CD4-positive, alpha-beta T cell (primary cell): ENCODE data around the gene PIM2. TPM values are rescaled to one million over a fixed set of nuclear protein-coding genes. Genes with fewer than 3 reads are reported as not detected.

Source experiments
- ATAC-seq: fragments of 200-7000 bp; cut with Tn5 transposase; one replicate; pipeline ENCODE4 v1.10.0; 2022; ENCODE audit warnings: mild to moderate bottlenecking; ENCODE audit not compliant: poor library complexity
- CTCF ChIA-PET: fragments of 350-600 bp; sonication (Branson Sonifier 250); formaldehyde crosslinking; loops from one replicate; lab custom pipeline; 2021; ENCODE audit warnings: antibody characterized with exemption, inconsistent platforms; lab: Charles Lee
- POLR2A ChIA-PET: fragments of 350-600 bp; sonication (Branson Sonifier 250); formaldehyde crosslinking; loops from one replicate; lab custom pipeline; 2021; ENCODE audit warnings: antibody characterized with exemption, inconsistent platforms; lab: Charles Lee
- DNase-seq, 14 experiments: peaks; one replicate each; pipeline ENCODE4 v3.0.0-alpha.2; 2013 to 2020; ENCODE audit warnings: mixed read lengths in 2 of 14
- H3K27ac ChIP-seq, 2 donors: one replicate each; pipeline versions ENCODE4 v1.5.1 to v1.7.0; 2013; ENCODE audit warnings: low read length in 2 of 2, low read depth in 1 of 2, mild to moderate bottlenecking in 1 of 2
- H3K27me3 ChIP-seq, 2 experiments: 1 replicate in 1 of 2; 2 replicates in 1 of 2; pipeline versions ENCODE4 v1.6.1 to v1.7.0; 2013; ENCODE audit warnings: low read length in 2 of 2, control low read depth in 1 of 2, mild to moderate bottlenecking in 1 of 2, moderate library complexity in 1 of 2; ENCODE audit not compliant: insufficient read depth in 2 of 2, control insufficient read depth in 1 of 2
- H3K36me3 ChIP-seq: one replicate; pipeline ENCODE4 v1.6.1; 2013; ENCODE audit warnings: low read length, control low read depth; ENCODE audit not compliant: insufficient read depth
- H3K4me1 ChIP-seq: one replicate; pipeline ENCODE4 v1.6.1; 2013; ENCODE audit warnings: low read length, control low read depth; ENCODE audit not compliant: insufficient read depth
- H3K4me3 ChIP-seq: one replicate; pipeline ENCODE4 v1.5.1; 2013; ENCODE audit warnings: mild to moderate bottlenecking, low read length, moderate library complexity
- H3K9me3 ChIP-seq, 2 experiments: 1 replicate in 1 of 2; 2 replicates in 1 of 2; pipeline versions ENCODE4 v1.6.1 to v1.7.0; 2013; ENCODE audit warnings: low read length in 2 of 2, mild to moderate bottlenecking in 2 of 2, control low read depth in 1 of 2, moderate library complexity in 1 of 2; ENCODE audit not compliant: control insufficient read depth in 1 of 2, insufficient read depth in 1 of 2
- H3K27ac Mint-ChIP-seq: one replicate; pipeline ENCODE4 v1.8.0; 2020; ENCODE audit warnings: mixed read lengths
- H3K27me3 Mint-ChIP-seq: one replicate; pipeline ENCODE4 v1.8.0; 2021; ENCODE audit warnings: mixed read lengths
- H3K36me3 Mint-ChIP-seq: one replicate; pipeline ENCODE4 v1.8.0; 2021; ENCODE audit warnings: low read depth, mixed read lengths
- H3K4me1 Mint-ChIP-seq: one replicate; pipeline ENCODE4 v1.8.0; 2021; ENCODE audit warnings: low read depth, mixed read lengths
- H3K4me3 Mint-ChIP-seq: one replicate; pipeline ENCODE4 v1.8.0; 2020; ENCODE audit warnings: mild to moderate bottlenecking, mixed read lengths
- H3K9me3 Mint-ChIP-seq: one replicate; pipeline ENCODE4 v1.8.0; 2020; ENCODE audit warnings: mixed read lengths
- intact Hi-C, 2 experiments: fragments of 100-400 bp; cut with DNase I in 1 of 2; cut with micrococcal nuclease in 1 of 2; formaldehyde crosslinking; loops; one replicate each; pipeline versions ENCODE4 v1.15.1 to v1.9.0; 2023 to 2025; cut with DNase I, micrococcal nuclease
- total RNA-seq, 174 experiments: library from RNA in 2 of 174; stranded (reverse) in 2 of 174; gene quantifications; one replicate each; pipeline ENCODE4 v1.2.3 and lab custom pipeline; 2021 to 2026
- TF ChIP-seq, protein P1 (sequence below): fragments of 200-600 bp; IDR thresholded peaks from one replicate; pipeline ENCODE4 v1.8.0; 2022; ENCODE audit warnings: antibody characterized with exemption, mild to moderate bottlenecking

Gene PIM2
- total RNA-seq, 2 experiments from 2014 or later, result 212 to 225 TPM

DNA sequence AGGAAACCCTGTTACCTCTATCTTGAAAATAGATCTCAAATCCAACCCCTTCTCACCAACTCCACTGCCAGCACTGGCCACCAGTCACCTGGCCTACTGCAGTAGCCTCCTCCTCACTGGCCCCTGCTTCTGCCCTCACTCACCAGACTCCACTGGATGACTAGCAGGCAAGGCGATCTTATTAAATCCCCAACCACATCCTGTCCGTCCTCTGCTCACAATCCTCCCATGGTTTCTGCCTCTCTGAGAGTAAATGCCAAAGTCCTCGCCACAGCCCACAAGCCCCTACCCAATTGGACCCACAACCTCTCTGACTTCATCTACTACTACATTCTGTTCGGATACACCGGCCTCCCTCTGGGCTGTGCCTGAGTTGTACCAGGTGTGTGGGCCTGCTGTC is 5.4 kb upstream of the PIM2 start:
- ATAC-seq (no peak), DNase-seq (no peak)
- peaks cover 39% of the 10 kb centered on the region for H3K4me1 Mint-ChIP-seq
- no peaks in the 10 kb centered on the region for H3K9me3 Mint-ChIP-seq
- H3K4me3 ChIP-seq, result no peak overlapping the region
- H3K27me3 Mint-ChIP-seq, result no peaks in the 10 kb centered on the region
- H3K36me3 ChIP-seq, result peaks cover 54% of the 10 kb centered on the region
- intact Hi-C loops, result no loop called here
- H3K36me3 Mint-ChIP-seq, result peaks cover 61% of the 10 kb centered on the region
- H3K9me3 ChIP-seq, result no peaks in the 10 kb centered on the region
- CTCF ChIA-PET, result no interaction called here
- TF ChIP-seq, protein P1, sequence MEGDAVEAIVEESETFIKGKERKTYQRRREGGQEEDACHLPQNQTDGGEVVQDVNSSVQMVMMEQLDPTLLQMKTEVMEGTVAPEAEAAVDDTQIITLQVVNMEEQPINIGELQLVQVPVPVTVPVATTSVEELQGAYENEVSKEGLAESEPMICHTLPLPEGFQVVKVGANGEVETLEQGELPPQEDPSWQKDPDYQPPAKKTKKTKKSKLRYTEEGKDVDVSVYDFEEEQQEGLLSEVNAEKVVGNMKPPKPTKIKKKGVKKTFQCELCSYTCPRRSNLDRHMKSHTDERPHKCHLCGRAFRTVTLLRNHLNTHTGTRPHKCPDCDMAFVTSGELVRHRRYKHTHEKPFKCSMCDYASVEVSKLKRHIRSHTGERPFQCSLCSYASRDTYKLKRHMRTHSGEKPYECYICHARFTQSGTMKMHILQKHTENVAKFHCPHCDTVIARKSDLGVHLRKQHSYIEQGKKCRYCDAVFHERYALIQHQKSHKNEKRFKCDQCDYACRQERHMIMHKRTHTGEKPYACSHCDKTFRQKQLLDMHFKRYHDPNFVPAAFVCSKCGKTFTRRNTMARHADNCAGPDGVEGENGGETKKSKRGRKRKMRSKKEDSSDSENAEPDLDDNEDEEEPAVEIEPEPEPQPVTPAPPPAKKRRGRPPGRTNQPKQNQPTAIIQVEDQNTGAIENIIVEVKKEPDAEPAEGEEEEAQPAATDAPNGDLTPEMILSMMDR, result no peak
- peak overlapping the region; percentile 85 for H3K27ac Mint-ChIP-seq
- POLR2A ChIA-PET, result interaction anchor here (1.8 to 11.7 kb wide), 2 partner anchors 12 to 16 kb away, joined by 5 to 335 read pairs; partner anchors contain the start of gene SLC35A2
- H3K4me3 Mint-ChIP-seq, result peak overlapping the region; percentile 58
- peaks cover 64% of the 10 kb centered on the region for H3K4me1 ChIP-seq
- no peak overlapping the region for H3K27ac ChIP-seq
- H3K27me3 ChIP-seq, result no peaks in the 10 kb centered on the region

DNA sequence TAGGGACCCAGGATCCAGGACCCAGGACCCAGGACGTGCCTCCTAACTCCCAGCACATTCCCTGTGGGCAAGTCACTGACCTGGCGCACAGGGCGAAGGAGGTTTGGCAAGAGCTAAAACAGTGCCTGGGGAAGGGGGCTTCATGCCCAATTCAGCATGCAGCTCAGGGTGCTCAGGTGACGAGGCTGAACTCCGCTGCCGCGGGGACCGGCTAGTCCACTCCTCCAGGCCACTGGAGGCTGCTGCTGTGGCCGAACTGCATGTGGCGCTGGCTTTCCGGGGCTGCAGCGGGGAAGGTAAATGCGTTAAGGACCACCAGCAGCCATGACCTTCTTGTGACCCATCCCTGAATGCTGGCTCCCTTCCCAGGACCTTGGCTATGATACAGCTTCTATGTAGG is 4.9 kb upstream of the PIM2 start:
- peak overlapping the region; percentile 58 for H3K4me3 Mint-ChIP-seq
- H3K27me3 ChIP-seq, result no peaks in the 10 kb centered on the region
- intact Hi-C loops, result no loop called here
- H3K36me3 Mint-ChIP-seq, result peaks cover 66% of the 10 kb centered on the region
- H3K9me3 ChIP-seq, result no peaks in the 10 kb centered on the region
- peak overlapping the region; percentile 85 for H3K27ac Mint-ChIP-seq
- no peak overlapping the region for H3K4me3 ChIP-seq
- peak in 1 of 14 experiments; percentile 10 for DNase-seq
- H3K4me1 ChIP-seq, result peaks cover 64% of the 10 kb centered on the region
- H3K9me3 Mint-ChIP-seq, result no peaks in the 10 kb centered on the region
- ATAC-seq, result no peak
- POLR2A ChIA-PET, result interaction anchor here (1.8 to 11.7 kb wide), 2 partner anchors 12 to 16 kb away, joined by 5 to 335 read pairs; partner anchors contain the start of gene SLC35A2
- CTCF ChIA-PET, result no interaction called here
- H3K27me3 Mint-ChIP-seq, result no peaks in the 10 kb centered on the region
- H3K27ac ChIP-seq, result no peak overlapping the region
- TF ChIP-seq, protein P1, result no peak
- H3K4me1 Mint-ChIP-seq, result peaks cover 39% of the 10 kb centered on the region
- H3K36me3 ChIP-seq, result peaks cover 54% of the 10 kb centered on the region

DNA sequence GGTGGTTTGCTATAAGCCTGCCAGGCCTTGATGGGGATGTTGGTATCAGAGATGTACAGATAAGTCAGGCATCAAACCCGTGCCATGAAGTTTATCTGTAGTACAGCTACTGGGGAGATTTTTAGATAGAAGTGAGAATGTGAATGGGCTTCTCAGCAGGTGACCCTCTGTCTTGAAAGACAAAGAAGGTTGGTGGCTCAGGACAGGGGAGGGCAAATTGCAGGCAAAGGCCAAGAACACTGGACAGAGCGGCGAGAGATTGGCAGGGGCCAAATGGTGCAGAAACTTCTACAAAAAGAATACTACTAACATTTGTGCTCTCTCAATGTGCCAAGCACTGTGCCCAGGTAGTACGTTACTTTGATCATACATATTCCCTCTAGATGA is 1.9 kb upstream of the PIM2 start:
- no peak for ATAC-seq
- ChIA-PET POLR2A (interaction anchor here (1.7 to 11.7 kb wide), 5 partner anchors 9 to 37 kb away, joined by 4 to 335 read pairs (median 9); partner anchors contain the start of genes OTUD5, PQBP1, SLC35A2 and TIMM17B), CTCF (interaction anchor here (0.7 to 2.6 kb wide), 2 partner anchors 17 to 25 kb away, joined by 3 to 10 read pairs; no protein-coding TSS in a partner anchor)
- H3K27me3 ChIP-seq, result no peaks in the 10 kb centered on the region
- Mint-ChIP-seq H3K4me3 (peak overlapping the region; percentile 98), H3K9me3 (no peaks in the 10 kb centered on the region), H3K27ac (peak overlapping the region; percentile 95), H3K27me3 (no peaks in the 10 kb centered on the region), H3K36me3 (peaks cover 75% of the 10 kb centered on the region), H3K4me1 (peaks cover 44% of the 10 kb centered on the region)
- H3K36me3 ChIP-seq, result peaks cover 52% of the 10 kb centered on the region
- DNase-seq, result no peak
- peak overlapping the region; percentile 29 to 94 for H3K27ac ChIP-seq
- TF ChIP-seq, protein P1, result no peak
- H3K4me1 ChIP-seq, result peaks cover 66% of the 10 kb centered on the region
- no peaks in the 10 kb centered on the region for H3K9me3 ChIP-seq
- intact Hi-C loops, result loop anchor here in 1 of 2 experiments (1.0 kb wide), 1 partner anchor 17 kb away; no protein-coding TSS in a partner anchor
- peak overlapping the region; percentile 89 for H3K4me3 ChIP-seq
